Fibroblast of skin of scalp (primary cell): ENCODE measurements around the gene AUTS2.

Experiments used
- DNase-seq: peaks from one replicate; pipeline ENCODE4 v3.0.0-alpha.2; 2013

Gene AUTS2

GRCh38 chr7:70040970-70041766 is 442.9 kb downstream of the AUTS2 start:
- peak; percentile 58 for DNase-seq

- DNase-seq = peak; percentile 65
These were observed 444.3 kb downstream of the AUTS2 start for GRCh38 chr7:70042533-70042932.

GRCh38 chr7:70043015-70043538 is 444.8 kb downstream of the AUTS2 start:
- DNase-seq = no peak

- DNase-seq = no peak
These were observed 445.8 kb downstream of the AUTS2 start for GRCh38 chr7:70044064-70044463.

GRCh38 chr7:70044525-70044924 is 446.2 kb downstream of the AUTS2 start:
- DNase-seq = no peak

GRCh38 chr7:70044981-70045380 is 446.7 kb downstream of the AUTS2 start:
- DNase-seq = no peak

GRCh38 chr7:70047384-70047783 is 449.1 kb downstream of the AUTS2 start:
- DNase-seq = no peak

GRCh38 chr7:70047891-70048448 is 449.7 kb downstream of the AUTS2 start:
- DNase-seq = peak; percentile 32

GRCh38 chr7:70051726-70052125 is 453.5 kb downstream of the AUTS2 start:
- peak; percentile 23 for DNase-seq

GRCh38 chr7:70052691-70053090 is 454.4 kb downstream of the AUTS2 start:
- DNase-seq = peak; percentile 92

GRCh38 chr7:70053421-70053820 is 455.1 kb downstream of the AUTS2 start:
- DNase-seq = peak; percentile 52

GRCh38 chr7:70053989-70054388 is 455.7 kb downstream of the AUTS2 start:
- no peak for DNase-seq

- DNase-seq = no peak
These were observed 458.1 kb downstream of the AUTS2 start for GRCh38 chr7:70056363-70056762.

GRCh38 chr7:70060298-70061068 is 462.2 kb downstream of the AUTS2 start:
- no peak for DNase-seq

- DNase-seq = no peak
These were observed 465.1 kb downstream of the AUTS2 start for GRCh38 chr7:70063371-70063770.

- no peak for DNase-seq
These were observed 465.7 kb downstream of the AUTS2 start for GRCh38 chr7:70063927-70064326.

GRCh38 chr7:70066844-70067243 is 468.6 kb downstream of the AUTS2 start:
- DNase-seq = no peak

GRCh38 chr7:70068531-70068930 is 470.3 kb downstream of the AUTS2 start:
- DNase-seq = no peak

- DNase-seq = no peak
These were observed 471.7 kb downstream of the AUTS2 start for GRCh38 chr7:70069977-70070376.

GRCh38 chr7:70071766-70072165 is 473.5 kb downstream of the AUTS2 start:
- DNase-seq = no peak

- peak; percentile 64 for DNase-seq
These were observed 473.9 kb downstream of the AUTS2 start for GRCh38 chr7:70072220-70072619.

GRCh38 chr7:70076325-70076724 is 478.1 kb downstream of the AUTS2 start:
- no peak for DNase-seq

GRCh38 chr7:70082099-70082611 is 483.9 kb downstream of the AUTS2 start:
- DNase-seq = peak; percentile 84
